Transverse colon (tissue), 3 donors: Measurements from ENCODE around the gene PMM1.

Experiments used
- CTCF ChIP-seq, 5 experiments: fragments of 200-600 bp in 3 of 5; fragments of 450-650 bp in 2 of 5; sonication (generic) in 3 of 5; IDR thresholded peaks; 1 replicate in 2 of 5; 2 replicates in 3 of 5; pipeline ENCODE4 v1.5.1; 2016 to 2017; ENCODE audit warnings: antibody characterized with exemption in 5 of 5, inconsistent platforms in 3 of 5, mild to moderate bottlenecking in 2 of 5, moderate library complexity in 1 of 5
- POLR2A ChIP-seq: fragments of 450-650 bp; IDR thresholded peaks from one replicate; pipeline ENCODE4 v1.6.1; 2016; ENCODE audit warnings: antibody characterized with exemption, mild to moderate bottlenecking, moderate library complexity

GRCh38 chr22:41638748-41639147 lies 49.1 kb upstream of the PMM1 start:
- TF ChIP-seq POLR2A, result no peak
- no peak for TF ChIP-seq CTCF (IDR thresholded peaks at IDR 0.05)
